Brain microvascular endothelial cell (primary cell): ENCODE data around the gene HERC2.

Experiments used
- DNase-seq: peaks from one replicate; pipeline ENCODE4 v3.0.0-alpha.2; 2020
- H3K27ac ChIP-seq: fragments of 250-450 bp; sonication (Bioruptor Pico); 2 replicates; pipeline ENCODE4 v1.5.1; 2020; ENCODE audit warnings: mild to moderate bottlenecking, moderate library complexity
- H3K27me3 ChIP-seq: fragments of 250-450 bp; sonication (Bioruptor Pico); replicated peaks from 2 replicates; pipeline ENCODE4 v1.5.1; 2020; ENCODE audit warnings: mild to moderate bottlenecking
- H3K36me3 ChIP-seq: fragments of 250-450 bp; sonication (Bioruptor Pico); replicated peaks from 2 replicates; pipeline ENCODE4 v1.5.1; 2020; ENCODE audit warnings: mild to moderate bottlenecking
- H3K4me3 ChIP-seq: 2 replicates; pipeline ENCODE4 v1.5.1; 2011; ENCODE audit warnings: low read depth, mild to moderate bottlenecking, control low read depth, low read length, moderate library complexity
- CTCF ChIP-seq: IDR thresholded peaks from 2 replicates; pipeline ENCODE4 v1.5.1; 2011; ENCODE audit warnings: low read depth, mild to moderate bottlenecking, moderate library complexity, low read length, control low read depth, inconsistent platforms; ENCODE audit errors: missing control alignments
- in situ Hi-C: cut with HindIII; loops from 2 replicates; pipeline ENCODE4 v1.10.0; 2017; ENCODE audit warnings: low sequenced_read_pairs, low pct_ligation_motif_present

The HERC2 gene

GRCh38 chr15:28111543-28111942 lies 210.4 kb downstream of the HERC2 start:
- TF ChIP-seq CTCF = no peak
- Histone ChIP-seq H3K36me3 (peaks cover 32% of the 10 kb centered on the region), H3K27me3 (no peaks in the 10 kb centered on the region), H3K27ac (no peak overlapping the region), H3K4me3 (no peak overlapping the region)
- in situ Hi-C loops = no loop called here
- no peak for DNase-seq

GRCh38 chr15:28110481-28110881 lies 211.5 kb downstream of the HERC2 start:
- no peak for TF ChIP-seq CTCF
- no peak overlapping the region for H3K27ac ChIP-seq
- in situ Hi-C loops = no loop called here
- H3K36me3 ChIP-seq = peaks cover 28% of the 10 kb centered on the region
- DNase-seq = no peak
- no peaks in the 10 kb centered on the region for H3K27me3 ChIP-seq
- H3K4me3 ChIP-seq = no peak overlapping the region

GRCh38 chr15:28109626-28110455 lies 212.1 kb downstream of the HERC2 start:
- Histone ChIP-seq H3K27ac (no peak overlapping the region), H3K36me3 (peaks cover 28% of the 10 kb centered on the region), H3K4me3 (no peak overlapping the region), H3K27me3 (no peaks in the 10 kb centered on the region)
- in situ Hi-C loops = no loop called here
- DNase-seq = no peak
- no peak for TF ChIP-seq CTCF

GRCh38 chr15:28107904-28108275 lies 214.1 kb downstream of the HERC2 start:
- no peaks in the 10 kb centered on the region for H3K27me3 ChIP-seq
- no peak overlapping the region for H3K4me3 ChIP-seq
- no peak for DNase-seq
- peaks cover 13% of the 10 kb centered on the region for H3K36me3 ChIP-seq
- in situ Hi-C loops = no loop called here
- H3K27ac ChIP-seq = no peak overlapping the region
- TF ChIP-seq CTCF = no peak

GRCh38 chr15:28107111-28107903 lies 214.7 kb downstream of the HERC2 start:
- Histone ChIP-seq H3K36me3 (peaks cover 7% of the 10 kb centered on the region), H3K27ac (no peak overlapping the region), H3K27me3 (no peaks in the 10 kb centered on the region), H3K4me3 (peak overlapping the region; percentile 55)
- in situ Hi-C loops = no loop called here
- DNase-seq = no peak
- no peak for TF ChIP-seq CTCF
